SK-N-MC (cell line): ENCODE results near the gene CAMK1D.

Experiments
- EZH2 ChIP-seq: fragments of 200-600 bp; sonication (generic); IDR thresholded peaks from one replicate; pipeline ENCODE4 v1.6.1; 2017; ENCODE audit warnings: antibody characterized with exemption
- POLR2AphosphoS5 ChIP-seq: IDR thresholded peaks from 2 replicates; pipeline ENCODE4 v1.6.1; 2012; ENCODE audit warnings: mild to moderate bottlenecking, low read depth, low read length, borderline replicate concordance

DNA sequence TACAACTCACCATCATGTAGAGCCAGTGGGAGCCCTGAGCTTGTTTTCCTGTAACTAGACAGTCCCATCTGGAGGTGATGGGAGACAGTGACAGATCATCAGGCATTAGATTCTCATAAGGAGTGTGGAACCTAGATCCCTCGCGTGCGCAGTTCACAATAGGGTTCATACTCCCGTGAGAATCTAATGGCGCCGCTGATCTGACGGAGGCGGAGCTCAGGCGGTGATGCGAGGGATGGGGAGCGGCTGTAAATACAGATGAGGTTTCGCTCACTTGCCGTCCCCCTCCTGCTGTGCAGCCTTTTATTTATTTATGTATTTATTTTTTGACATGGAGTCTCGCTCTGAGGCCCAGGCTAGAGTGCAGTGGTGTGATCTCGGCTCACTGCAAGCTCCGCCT, 139.3 kb downstream of the CAMK1D start:
- no peak for TF ChIP-seq POLR2AphosphoS5
- TF ChIP-seq EZH2: no peak
